Superior temporal gyrus (tissue), 1 donor: Measurements from ENCODE around the gene BDH1.
"Not testable (repeated sequence)": the region's sequence is repeated elsewhere in the genome, so short reads cannot be mapped to it uniquely, and the experiment has no call there.

ENCODE experiments used
- DNase-seq: peaks from one replicate; pipeline ENCODE4 v3.0.0-alpha.2; 2016; ENCODE audit errors: extremely low spot score

BDH1 gene

DNA sequence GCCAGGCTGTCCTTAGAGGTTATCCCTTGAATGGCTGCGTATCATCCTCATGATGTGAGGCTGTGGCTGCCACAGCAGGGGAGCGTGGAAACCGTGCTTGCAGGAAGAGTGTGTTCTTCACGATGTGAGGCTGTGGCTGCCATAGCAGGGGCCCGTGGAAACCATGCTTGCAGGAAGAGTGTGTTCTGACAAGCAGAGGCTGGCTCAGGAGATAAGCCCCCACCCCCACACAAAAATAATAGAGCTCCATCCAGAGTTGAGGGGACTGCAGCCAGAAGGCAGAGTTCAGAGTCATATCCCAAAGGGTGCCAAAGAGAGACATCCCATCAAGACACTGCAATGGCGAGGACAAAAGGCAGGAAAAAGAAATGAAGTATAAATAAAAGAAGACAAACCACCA, 22.6 kb upstream of the BDH1 start:
- no peak for DNase-seq

DNA sequence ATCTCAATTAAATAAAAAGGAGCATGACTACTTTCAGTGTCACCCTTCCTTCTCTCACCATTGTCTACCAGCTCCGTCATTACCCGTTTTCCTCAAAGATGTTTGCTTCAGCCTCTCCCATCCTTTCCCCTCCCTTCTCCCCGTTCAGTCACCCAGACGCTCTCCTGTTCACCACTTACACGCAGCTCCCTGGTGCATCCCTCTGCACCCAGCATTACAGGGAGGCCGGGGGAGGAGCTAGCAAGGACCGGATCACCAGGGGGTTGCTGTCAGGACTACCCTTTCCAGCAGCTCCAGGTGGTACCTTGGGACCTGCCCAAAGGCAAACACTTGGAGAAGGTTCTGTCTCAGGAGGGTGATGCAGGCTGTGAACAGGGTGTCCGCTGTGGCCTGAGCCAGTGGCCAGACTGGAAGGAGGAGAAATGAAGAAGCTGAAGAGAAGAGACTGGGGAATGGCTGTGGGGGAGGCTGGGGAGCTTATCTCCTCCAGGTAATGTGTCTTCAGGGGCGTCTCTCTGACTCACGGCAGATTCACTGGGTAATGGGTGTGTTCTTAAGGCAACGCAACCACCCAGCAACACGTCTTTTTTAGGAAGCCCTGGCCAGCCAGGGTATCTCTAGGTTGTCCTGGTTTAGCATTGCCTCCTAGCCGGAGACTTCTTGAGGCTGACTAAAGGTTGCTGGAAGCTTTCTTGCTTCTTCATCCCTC, 21.8 kb upstream of the BDH1 start:
- no peak for DNase-seq

DNA sequence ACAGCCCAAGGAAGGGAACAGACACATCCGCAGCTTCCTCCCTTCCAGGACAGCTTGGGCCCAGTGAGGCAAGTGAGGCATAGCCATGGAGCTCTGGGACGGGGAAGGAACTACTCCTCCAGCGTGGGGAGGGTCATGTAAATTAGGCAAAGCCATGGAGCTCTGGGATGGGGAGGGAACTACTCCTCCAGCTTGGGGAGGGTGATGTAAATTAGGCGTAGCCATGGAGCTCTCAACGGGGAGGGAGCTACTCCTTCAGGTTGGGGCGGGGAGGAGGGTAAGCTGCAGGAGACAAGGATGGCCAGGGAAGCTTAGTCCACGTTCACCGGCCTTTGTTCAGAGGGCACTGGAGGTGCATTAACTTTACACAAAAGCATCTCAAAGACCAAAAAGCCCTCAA, 21.1 kb upstream of the BDH1 start:
- DNase-seq: no peak

DNA sequence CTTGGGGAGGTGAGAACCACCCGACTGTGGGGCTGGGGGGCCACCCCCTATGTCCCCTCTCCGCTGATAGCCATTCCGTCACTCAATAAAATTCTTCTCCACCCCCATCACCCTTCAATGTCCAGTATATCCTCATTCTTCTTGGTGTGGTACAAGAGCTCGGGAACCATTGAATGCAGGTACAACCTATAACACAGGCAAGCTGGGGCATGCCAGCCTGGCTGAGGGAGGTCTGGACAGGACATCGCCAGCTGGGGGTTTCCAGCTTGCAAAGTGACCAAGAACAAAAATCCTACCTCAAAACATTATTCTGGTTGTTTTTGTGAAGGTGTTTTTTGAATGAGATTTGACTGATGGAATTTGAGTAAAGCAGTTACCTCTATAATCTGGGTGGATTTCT, 19.6 kb upstream of the BDH1 start:
- DNase-seq: no peak

DNA sequence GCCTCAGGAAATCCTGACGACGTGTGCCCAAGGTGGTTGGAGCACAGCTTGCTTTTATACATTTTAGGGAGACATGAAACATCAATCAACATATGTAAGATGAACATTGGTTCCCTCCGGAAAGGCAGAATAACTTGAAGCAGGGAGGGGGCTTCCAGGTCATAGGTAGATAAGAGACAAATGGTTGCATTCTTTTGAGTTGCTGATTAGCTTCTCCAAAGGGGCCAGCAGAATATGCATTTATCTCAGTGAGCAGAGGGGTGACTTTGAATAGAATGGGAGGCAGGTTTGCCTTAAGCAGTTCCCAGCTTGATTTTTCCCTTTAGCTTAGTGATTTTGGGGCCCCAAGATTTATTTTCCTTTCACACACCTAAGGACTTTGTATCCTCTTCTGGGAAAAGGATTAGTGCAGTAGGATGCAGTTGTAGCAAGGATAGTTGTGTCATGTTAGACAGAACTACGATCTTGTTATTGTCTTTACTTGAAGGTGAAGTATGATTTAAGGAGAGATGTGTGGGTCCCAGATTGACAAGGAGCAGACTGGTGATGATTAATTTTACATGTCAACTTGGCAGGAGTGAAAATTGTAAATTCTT, 18.7 kb upstream of the BDH1 start:
- DNase-seq: not testable (repeated sequence)

DNA sequence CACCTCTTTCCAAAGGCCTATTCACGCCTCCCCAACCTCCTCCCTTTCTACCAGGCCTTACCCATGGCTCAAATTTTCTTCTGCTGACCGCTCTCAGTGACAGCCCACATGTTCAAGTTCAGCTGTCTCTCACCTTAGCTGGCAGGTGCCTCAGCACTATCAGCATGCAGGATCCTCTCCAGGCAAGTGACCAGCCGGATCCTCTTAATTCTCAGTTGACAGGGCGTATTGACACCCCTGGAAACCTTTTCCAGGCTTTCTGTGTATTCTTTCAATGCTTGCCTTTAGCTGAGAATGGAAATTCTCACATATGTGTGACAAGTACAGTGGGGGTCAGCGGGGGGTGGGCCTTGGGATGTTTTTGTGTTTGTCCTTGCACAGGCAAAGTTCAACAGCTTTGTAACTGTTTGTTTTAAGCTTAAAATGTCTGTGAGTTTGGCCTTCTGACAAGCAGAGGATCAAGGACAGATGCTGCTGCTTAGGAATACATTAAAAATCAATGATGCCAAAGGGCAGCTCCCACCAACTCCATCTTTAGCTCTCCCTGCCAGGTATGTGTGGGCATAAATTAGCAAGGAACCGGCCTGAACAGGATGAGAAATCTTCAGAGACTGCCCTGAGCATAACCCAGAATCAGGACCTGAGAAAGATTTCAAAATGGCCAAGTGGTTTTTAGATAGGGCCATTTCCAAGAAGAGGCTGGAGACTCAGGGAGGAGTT, 17.4 kb upstream of the BDH1 start:
- DNase-seq: no peak

DNA sequence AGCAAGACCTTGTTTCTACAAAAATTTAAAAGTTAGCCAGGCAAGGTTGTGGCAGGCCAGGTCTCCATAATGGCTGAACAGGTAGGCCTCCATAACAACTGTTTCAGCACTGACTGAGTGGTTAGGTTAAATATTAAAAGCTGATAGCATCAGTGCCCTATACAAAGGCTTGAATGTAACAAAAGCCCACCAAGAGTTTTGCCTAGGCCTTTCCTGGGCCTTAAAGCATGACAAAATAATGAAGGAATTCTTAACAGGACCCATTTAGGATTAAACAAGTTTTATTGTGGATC, 16.1 kb upstream of the BDH1 start:
- not testable (repeated sequence) for DNase-seq

DNA sequence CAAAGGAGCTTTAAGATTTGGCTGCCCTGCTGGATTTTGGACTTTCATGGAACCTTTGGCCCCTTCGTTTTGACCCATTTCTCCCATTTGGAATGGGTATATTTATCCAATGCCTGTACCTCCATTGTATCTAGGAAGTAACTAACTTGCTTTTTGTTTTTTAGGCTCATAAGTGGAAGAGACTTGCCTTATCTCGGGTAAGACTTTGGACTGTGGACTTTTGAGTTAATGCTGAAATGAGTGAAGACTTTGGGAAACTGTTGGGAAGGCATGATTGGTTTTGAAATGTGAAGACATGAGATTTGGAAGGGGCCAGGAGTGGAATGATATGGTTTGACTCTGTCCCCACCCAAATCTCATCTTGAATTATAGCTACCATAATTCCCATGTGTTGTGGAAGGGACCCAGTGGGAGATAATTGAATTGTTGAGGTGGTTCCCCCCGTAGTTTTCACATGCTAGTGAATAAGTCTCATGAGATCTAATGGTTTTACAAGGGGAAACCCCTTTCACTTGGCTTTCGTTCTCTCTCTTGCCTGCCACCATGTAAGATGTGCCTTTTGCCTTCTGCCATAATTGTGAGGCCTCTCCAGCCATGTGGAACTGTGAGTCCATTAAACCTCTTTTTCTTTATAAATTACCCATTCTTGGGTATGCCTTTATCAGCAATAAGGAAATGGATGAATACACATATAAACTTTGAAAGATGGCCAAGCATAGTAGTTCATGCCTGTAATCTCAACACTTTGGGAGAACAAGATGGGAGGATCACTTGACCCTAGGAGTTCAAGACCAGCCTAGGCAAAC, 15.5 kb upstream of the BDH1 start:
- DNase-seq: not testable (repeated sequence)

DNA sequence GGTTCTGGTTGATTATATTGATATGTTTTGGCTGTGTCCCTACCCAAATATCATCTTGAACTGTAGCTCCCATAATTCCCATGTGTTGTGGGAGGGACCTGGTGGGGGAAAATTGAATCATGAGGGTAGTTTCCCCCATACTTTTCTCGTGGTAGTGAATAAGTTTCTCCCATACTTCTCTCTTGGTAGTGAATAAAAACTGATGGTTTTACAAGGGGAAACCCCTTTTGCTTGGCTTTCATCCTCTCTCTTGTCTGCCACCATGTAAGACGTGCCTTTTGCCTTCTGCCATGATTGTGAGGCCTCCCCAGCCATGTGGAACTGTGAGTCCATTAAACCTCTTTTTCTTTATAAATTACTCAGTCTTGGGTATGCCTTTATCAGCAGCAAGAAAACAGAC, 13.7 kb upstream of the BDH1 start:
- DNase-seq: not testable (repeated sequence)

DNA sequence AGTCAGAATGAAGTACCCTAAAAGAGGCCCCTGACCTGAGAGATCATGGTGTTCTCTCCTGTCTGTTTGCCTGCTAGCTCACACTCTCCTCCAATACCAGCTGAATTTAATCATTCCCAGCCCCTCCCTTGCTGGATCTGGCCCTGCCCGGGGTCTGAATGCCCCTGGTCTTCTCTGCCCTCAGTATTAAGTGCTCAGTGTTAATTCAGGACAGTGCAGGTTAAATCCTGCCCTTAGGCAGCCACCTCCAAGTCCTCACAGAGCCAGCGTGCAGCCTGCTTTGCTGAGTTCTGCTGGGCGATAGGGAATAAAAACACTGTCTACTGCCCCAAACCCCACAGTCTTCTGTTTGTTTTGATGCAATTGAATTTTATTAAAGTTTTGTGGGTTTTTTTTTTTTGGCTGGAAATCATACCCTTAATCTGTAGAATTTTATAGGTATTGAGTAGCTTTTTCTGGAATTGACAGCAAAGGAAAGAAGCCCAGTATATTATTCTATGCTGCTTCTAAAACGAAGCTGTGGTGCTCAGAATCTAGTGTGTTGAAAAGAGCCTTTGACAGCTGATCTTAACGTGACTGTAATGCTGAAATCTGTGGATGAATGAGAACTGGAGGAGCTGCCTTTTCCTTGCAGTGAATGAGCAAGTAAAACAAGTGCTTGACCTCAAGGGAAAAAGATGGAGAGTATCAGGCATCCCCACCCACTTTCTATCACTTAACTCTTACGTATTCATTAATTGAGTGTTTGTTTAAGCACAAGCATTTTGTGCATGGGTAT, 12.3 kb upstream of the BDH1 start:
- peak; percentile 80 for DNase-seq

DNA sequence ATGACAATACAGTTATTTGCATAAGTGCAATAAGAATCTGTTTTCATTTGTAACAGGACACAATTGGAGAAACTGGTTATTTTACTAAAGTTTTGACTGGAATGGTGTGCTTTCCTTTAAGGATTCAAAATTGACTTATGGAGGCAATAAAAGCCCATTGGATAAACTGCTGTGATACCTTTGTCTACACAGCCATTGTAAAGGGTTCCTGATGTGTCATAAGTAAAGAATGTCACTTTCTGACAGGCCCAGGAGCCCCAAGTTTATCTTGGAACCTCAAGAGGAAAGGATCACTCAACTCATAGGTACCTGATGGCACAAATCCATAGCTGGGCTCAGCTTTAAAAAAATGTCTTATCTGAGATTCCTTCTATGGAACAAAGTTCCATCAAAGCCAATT, 10.4 kb upstream of the BDH1 start:
- not testable (repeated sequence) for DNase-seq

DNA sequence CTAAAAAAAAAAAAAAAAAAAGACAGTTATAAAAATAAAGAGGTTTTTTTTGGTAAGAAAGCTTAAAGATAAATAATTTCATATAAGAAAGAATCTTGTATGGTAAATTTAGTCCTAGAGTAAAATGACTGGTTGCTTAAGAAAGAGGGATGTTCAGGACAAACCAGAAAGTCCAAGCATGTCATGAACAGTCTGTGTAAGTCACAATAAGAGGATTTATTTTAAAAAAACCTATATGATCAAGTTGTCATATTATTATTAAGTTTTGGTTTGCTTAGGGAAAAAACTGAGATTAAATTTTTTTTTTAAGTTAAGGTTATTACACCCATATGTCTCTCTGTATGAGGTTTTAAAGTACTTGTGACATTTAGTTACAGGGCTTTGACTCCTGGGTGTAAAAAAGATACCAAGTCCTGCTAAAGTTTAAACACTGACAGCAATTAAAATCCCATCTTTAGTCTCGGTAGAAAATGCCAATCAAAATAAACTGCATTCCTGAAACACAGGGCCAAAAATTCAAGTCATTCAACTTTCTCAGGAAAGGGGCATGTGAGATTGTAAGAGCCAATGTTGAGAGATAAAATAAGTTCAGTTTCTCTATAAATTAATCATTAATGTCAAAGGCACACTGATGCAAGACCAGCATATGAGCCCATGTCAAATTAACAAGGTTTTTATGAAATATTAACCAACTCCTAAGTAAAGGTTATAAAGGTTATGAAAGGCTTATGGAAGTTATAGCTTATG, 8.5 kb upstream of the BDH1 start:
- DNase-seq: no peak

DNA sequence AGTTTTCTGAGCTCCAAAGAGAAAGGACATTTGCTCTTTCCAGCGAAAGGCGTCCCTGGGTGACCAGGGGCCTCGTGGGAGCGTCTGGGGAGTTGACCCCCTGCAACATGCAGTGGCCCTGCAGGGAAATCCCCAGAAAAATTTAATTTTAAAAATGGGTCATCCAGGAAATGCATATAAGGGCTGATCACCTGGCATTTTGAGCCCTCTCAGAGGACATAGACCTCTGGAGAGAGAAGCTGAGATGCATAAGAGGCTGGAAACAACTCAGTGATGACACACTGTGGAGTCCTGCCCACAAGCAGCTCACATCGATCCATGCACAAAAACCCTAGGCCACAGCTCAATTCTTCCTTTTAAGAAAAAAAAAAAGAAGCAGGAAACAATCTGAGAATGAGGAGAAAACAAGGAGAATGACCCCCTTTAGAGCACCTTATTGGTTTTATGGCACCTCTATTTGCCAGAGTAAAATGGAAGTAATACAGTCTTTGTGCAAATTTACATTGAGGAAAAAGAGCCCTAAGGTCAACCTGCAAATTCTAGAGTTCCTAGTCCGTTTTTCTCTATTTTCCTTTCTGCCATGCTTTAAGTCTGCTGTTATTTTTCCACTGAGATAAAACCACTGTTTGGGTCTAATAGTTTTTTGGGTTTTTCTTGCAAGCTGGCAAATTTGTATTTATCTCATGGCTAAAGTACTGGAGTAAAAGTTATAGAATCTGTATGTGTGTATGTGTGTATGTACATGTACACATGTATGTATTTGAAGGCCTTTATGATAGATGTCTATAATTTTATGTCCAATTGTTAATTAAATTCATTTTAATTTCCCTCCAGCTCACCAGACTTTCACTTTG, 6.9 kb upstream of the BDH1 start:
- DNase-seq: no peak

DNA sequence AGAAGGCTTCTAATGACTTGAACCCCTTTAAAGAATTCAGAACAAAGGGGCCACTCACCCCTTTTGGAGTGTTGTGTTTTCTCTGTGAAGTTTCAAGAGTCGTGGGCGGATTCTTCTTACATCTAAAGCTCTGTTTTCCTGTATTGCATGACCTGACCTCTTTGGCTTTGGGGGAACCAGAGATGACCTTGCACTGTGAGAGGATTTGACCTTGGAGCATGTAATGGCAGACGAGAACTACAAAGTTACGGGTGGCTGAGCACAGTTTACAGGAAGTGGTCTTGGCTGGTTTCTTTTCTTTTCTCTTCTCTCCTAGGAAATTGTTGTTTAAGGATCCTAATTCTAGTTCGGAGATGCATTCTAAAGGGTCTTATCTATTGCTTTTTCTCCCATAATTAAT, 6.2 kb upstream of the BDH1 start:
- DNase-seq: no peak

DNA sequence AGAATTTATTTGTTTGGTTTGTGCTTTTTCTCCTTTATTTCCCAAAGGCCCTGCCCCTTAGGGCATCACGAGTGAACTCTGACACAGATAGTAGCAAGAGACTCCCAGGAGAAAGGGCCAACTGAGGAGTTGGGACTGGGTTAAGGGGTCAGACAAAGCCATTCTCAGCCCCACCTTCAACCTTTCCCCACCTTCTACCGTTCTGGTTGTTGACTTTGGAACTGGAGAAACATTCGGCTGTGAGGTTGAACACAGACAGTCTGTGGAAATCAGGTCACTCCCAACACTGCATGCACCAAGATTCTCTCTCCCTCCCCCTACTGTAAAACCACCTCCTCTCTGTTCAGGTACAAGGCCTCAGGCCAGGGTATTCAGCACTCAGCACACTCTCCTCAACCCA, 3.9 kb upstream of the BDH1 start:
- no peak for DNase-seq

DNA sequence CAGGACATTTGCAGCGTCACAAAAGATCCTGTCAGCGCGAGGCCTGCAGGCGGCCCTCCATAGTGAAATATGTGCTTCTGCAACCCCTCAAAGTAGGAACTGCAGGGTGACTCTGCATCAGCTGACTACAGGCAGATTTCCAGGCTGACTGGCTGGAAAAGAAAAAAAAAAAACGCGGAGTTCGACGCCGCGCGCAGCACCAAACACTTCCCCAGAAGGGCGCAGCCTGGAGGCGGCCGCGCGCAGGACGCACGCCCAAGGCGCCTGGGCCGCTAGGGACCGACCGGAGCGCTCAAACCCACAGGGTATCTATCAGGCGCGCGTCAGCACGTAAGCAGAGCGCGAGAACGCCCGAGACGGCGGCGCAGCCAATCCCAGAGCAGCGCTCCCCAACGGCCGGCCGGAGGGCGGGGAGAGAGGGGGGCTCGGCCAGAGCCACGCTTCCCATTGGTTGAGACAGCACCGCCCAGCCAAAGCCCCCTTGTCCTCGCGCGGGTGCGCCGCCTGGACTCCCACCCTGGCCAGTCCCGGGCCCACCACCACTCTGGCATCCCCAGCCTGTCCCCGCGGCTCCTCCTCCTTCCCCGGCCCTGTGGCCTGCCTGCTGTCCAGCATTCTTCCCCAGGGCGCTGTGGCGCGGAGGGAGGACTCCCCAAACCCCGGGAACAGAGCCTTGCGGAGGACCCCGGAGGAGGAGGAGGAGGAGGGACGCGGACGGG, 1.0 kb downstream of the BDH1 start:
- peak; percentile 98 for DNase-seq

DNA sequence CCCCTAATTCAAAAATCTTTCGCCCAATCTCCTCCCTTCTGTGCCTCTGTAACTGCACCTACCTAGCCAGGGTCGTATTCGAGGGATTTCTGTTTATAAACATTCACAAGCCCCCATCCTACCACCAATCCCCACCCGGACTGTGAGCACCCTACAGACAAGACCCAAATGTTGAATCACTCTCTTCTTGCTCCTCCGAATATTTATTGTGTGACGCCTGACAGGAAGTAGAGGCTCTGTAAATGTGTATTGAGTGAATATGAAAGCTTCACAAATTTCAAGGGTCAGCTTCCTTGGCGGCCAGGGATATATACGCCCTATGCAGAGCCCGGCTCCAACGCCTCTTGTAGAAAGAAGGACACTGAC, 1.6 kb downstream of the BDH1 start:
- no peak for DNase-seq

DNA sequence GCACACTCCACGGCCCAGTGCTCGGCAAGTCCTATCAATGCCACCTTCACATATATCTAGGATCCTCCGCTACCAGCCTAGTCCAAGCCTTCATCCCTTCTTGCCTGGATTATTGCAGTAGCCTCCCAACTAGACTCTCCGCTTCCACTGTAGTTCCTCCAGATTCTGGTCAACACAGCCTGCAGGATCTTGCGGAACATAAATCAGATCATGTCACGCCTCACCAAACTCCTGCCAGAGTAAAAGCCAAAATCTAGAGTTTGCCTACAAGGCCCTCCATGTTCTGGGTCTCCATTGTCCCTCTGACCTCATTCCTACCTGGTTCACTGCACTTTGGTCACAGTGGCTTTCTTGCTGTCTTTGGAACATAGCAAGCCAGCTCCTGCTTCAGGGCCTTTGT, 3.6 kb downstream of the BDH1 start:
- no peak for DNase-seq

DNA sequence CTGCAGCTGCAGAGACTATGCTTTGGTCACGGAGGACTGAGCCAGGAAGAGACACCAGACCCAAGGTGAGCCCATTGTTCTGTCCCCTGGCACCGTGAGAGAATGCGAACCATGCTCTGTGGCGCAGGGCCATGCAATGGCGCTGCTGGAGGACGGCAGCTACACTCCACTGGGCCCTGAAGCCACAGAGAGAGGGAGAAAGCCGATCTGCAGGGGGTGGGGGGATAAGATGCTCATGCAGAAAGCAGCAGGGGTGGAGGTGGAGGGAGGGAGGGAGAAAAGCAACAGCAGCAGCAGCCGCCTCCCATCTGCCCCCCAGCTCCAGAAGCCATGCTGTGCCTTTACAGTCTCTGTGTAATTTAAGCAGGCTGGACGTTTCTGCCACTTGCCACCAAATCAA, 5.3 kb downstream of the BDH1 start:
- no peak for DNase-seq
